PC-9 (cell line): ENCODE measurements around the gene DOP1A. TPM values are rescaled to one million over a fixed set of nuclear protein-coding genes. Genes with fewer than 3 reads are reported as not detected.

Experiments
- BruUV-seq: library from RNA; stranded (reverse); fragments of 400-500 nt; replicated peaks from 2 replicates; lab custom pipeline; 2021; lab: Mats Ljungman, UMichigan
- CTCF ChIA-PET: fragments of 300-600 bp; sonication (Branson Sonifier 250); formaldehyde crosslinking; loops from one replicate; lab custom pipeline; 2022; ENCODE audit warnings: antibody characterized with exemption; lab: Charles Lee
- POLR2A ChIA-PET: fragments of 300-600 bp; sonication (Branson Sonifier 250); formaldehyde crosslinking; loops from one replicate; lab custom pipeline; 2022; ENCODE audit warnings: antibody characterized with exemption; ENCODE audit not compliant: unreplicated experiment; lab: Charles Lee
- DNase-seq, 2 experiments: peaks; one replicate each; pipeline versions ENCODE4 v3.0.0 to v3.0.0-alpha.2; 2015 to 2022; ENCODE audit warnings: mixed read lengths in 1 of 2
- H2AFZ ChIP-seq: fragments of 200-600 bp; sonication (generic); 2 replicates; pipeline ENCODE4 v1.8.1; 2017; ENCODE audit warnings: antibody characterized with exemption
- H3F3A ChIP-seq: fragments of 200-600 bp; sonication (generic); 2 replicates; pipeline ENCODE4 v1.8.1; 2017; ENCODE audit warnings: antibody characterized with exemption, mild to moderate bottlenecking, low read depth; ENCODE audit not compliant: insufficient read depth
- H3K27ac ChIP-seq: fragments of 200-600 bp; sonication (generic); 2 replicates; pipeline ENCODE4 v1.6.1; 2016; ENCODE audit warnings: mixed run types
- H3K27me3 ChIP-seq: fragments of 200-600 bp; sonication (generic); 2 replicates; pipeline ENCODE4 v1.6.1; 2016; ENCODE audit warnings: low read depth, mixed run types; ENCODE audit not compliant: insufficient read depth
- H3K36me3 ChIP-seq: fragments of 200-600 bp; sonication (generic); 2 replicates; pipeline ENCODE4 v1.6.1; 2016; ENCODE audit warnings: low read depth, mixed run types
- H3K4me1 ChIP-seq: fragments of 200-600 bp; sonication (generic); replicated peaks from 2 replicates; pipeline ENCODE4 v1.6.1; 2016; ENCODE audit warnings: mixed run types; ENCODE audit not compliant: insufficient read depth
- H3K4me2 ChIP-seq: fragments of 200-600 bp; sonication (generic); 2 replicates; pipeline ENCODE4 v1.6.1; 2017; ENCODE audit warnings: mixed run types
- H3K4me3 ChIP-seq: fragments of 200-600 bp; sonication (generic); 2 replicates; pipeline ENCODE4 v1.6.1; 2016; ENCODE audit warnings: mixed run types
- H3K79me2 ChIP-seq: fragments of 200-600 bp; sonication (generic); 2 replicates; pipeline ENCODE4 v1.6.1; 2017; ENCODE audit warnings: low read depth, mixed run types
- H3K9me2 ChIP-seq: fragments of 200-600 bp; sonication (generic); 2 replicates; pipeline ENCODE4 v1.8.1; 2017; ENCODE audit warnings: mild to moderate bottlenecking; ENCODE audit not compliant: insufficient read depth
- H3K9me3 ChIP-seq: fragments of 200-600 bp; sonication (generic); 2 replicates; pipeline ENCODE4 v1.8.1; 2016; ENCODE audit warnings: low read depth; ENCODE audit not compliant: insufficient read depth
- H4K20me1 ChIP-seq: fragments of 200-600 bp; sonication (generic); 2 replicates; pipeline ENCODE4 v1.8.1; 2017; ENCODE audit not compliant: insufficient read depth
- EZH2 ChIP-seq: fragments of 200-600 bp; sonication (generic); IDR thresholded peaks from 2 replicates; pipeline ENCODE4 v1.8.0; 2017; ENCODE audit warnings: antibody characterized with exemption, low read depth
- intact Hi-C: fragments of 100-400 bp; cut with micrococcal nuclease; formaldehyde crosslinking; loops from one replicate; pipeline ENCODE4 v1.10.0; 2022; ENCODE audit not compliant: unreplicated experiment
- total RNA-seq: library from RNA; stranded (reverse); gene quantifications from 2 replicates; pipeline ENCODE4 v1.2.3, GENCODE V29; 2021
- TF ChIP-seq, protein P1 (sequence below): fragments of 200-600 bp; sonication (generic); conservative IDR thresholded peaks from 2 replicates; pipeline ENCODE4 v1.6.1; 2017; ENCODE audit warnings: mixed run types, antibody characterized with exemption, mild to moderate bottlenecking, moderate library complexity

The DOP1A gene
- total RNA-seq, 1 experiment from 2014 or later = 3.9 TPM

GRCh38 chr6:83168556-83168955, 101.1 kb downstream of the DOP1A start:
- H3K4me2 ChIP-seq = no peak overlapping the region
- no peak overlapping the region for H3K4me3 ChIP-seq
- no peaks in the 10 kb centered on the region for H3K36me3 ChIP-seq
- H3K9me3 ChIP-seq = no peaks in the 10 kb centered on the region
- no TSS peak for BruUV-seq
- DNase-seq = no peak
- no peaks in the 10 kb centered on the region for H3K9me2 ChIP-seq
- H3F3A ChIP-seq = no peaks in the 10 kb centered on the region
- ChIA-PET CTCF (no interaction called here), POLR2A (no interaction called here)
- H3K79me2 ChIP-seq = no peaks in the 10 kb centered on the region
- no peaks in the 10 kb centered on the region for H3K27me3 ChIP-seq
- no peaks in the 10 kb centered on the region for H4K20me1 ChIP-seq
- no peak overlapping the region for H3K27ac ChIP-seq
- no peaks in the 10 kb centered on the region for H3K4me1 ChIP-seq
- intact Hi-C loops = no loop called here
- H2AFZ ChIP-seq = no peak overlapping the region
- TF ChIP-seq EZH2 = no peak
- TF ChIP-seq, protein P1, sequence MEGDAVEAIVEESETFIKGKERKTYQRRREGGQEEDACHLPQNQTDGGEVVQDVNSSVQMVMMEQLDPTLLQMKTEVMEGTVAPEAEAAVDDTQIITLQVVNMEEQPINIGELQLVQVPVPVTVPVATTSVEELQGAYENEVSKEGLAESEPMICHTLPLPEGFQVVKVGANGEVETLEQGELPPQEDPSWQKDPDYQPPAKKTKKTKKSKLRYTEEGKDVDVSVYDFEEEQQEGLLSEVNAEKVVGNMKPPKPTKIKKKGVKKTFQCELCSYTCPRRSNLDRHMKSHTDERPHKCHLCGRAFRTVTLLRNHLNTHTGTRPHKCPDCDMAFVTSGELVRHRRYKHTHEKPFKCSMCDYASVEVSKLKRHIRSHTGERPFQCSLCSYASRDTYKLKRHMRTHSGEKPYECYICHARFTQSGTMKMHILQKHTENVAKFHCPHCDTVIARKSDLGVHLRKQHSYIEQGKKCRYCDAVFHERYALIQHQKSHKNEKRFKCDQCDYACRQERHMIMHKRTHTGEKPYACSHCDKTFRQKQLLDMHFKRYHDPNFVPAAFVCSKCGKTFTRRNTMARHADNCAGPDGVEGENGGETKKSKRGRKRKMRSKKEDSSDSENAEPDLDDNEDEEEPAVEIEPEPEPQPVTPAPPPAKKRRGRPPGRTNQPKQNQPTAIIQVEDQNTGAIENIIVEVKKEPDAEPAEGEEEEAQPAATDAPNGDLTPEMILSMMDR = no peak

GRCh38 chr6:83169106-83169505, 101.6 kb downstream of the DOP1A start:
- CTCF ChIA-PET = no interaction called here
- no peak for TF ChIP-seq EZH2
- TF ChIP-seq, protein P1 = no peak
- no peaks in the 10 kb centered on the region for H3K27me3 ChIP-seq
- H3K4me3 ChIP-seq = no peak overlapping the region
- no peaks in the 10 kb centered on the region for H3K9me2 ChIP-seq
- POLR2A ChIA-PET = no interaction called here
- H3K9me3 ChIP-seq = no peaks in the 10 kb centered on the region
- H4K20me1 ChIP-seq = no peaks in the 10 kb centered on the region
- DNase-seq = no peak
- H3K4me2 ChIP-seq = no peak overlapping the region
- no peak overlapping the region for H3K27ac ChIP-seq
- no peaks in the 10 kb centered on the region for H3K4me1 ChIP-seq
- H3K36me3 ChIP-seq = no peaks in the 10 kb centered on the region
- no peak overlapping the region for H2AFZ ChIP-seq
- H3K79me2 ChIP-seq = no peaks in the 10 kb centered on the region
- no peaks in the 10 kb centered on the region for H3F3A ChIP-seq
- intact Hi-C loops = no loop called here
- BruUV-seq = no TSS peak

GRCh38 chr6:83169511-83169910, 102.0 kb downstream of the DOP1A start:
- no peaks in the 10 kb centered on the region for H3K36me3 ChIP-seq
- no peaks in the 10 kb centered on the region for H3K9me3 ChIP-seq
- H3F3A ChIP-seq = no peaks in the 10 kb centered on the region
- no peaks in the 10 kb centered on the region for H3K27me3 ChIP-seq
- H3K4me2 ChIP-seq = no peak overlapping the region
- H3K4me3 ChIP-seq = no peak overlapping the region
- ChIA-PET POLR2A (no interaction called here), CTCF (no interaction called here)
- no peaks in the 10 kb centered on the region for H3K9me2 ChIP-seq
- H2AFZ ChIP-seq = no peak overlapping the region
- intact Hi-C loops = no loop called here
- H4K20me1 ChIP-seq = no peaks in the 10 kb centered on the region
- no peaks in the 10 kb centered on the region for H3K4me1 ChIP-seq
- no peak overlapping the region for H3K27ac ChIP-seq
- no peak for TF ChIP-seq EZH2
- TF ChIP-seq, protein P1 = no peak
- DNase-seq = no peak
- BruUV-seq = no TSS peak
- H3K79me2 ChIP-seq = no peaks in the 10 kb centered on the region
